Endothelial cell of hepatic sinusoid (primary cell): ENCODE results near the gene HES6.

Experiments
- in situ Hi-C: cut with HindIII; loops from 2 replicates; pipeline ENCODE4 v1.10.0; 2017; ENCODE audit warnings: low sequenced_read_pairs

The HES6 gene

GRCh38 chr2:238255151-238255551, 15.3 kb upstream of the HES6 start:
- in situ Hi-C loops, result no loop called here

- in situ Hi-C loops, result no loop called here
Observed at GRCh38 chr2:238254095-238254723, 14.4 kb upstream of the HES6 start.

- in situ Hi-C loops, result no loop called here
Observed at GRCh38 chr2:238252766-238253630, 13.2 kb upstream of the HES6 start.

- in situ Hi-C loops, result no loop called here
Observed at GRCh38 chr2:238251986-238252385, 12.1 kb upstream of the HES6 start.

GRCh38 chr2:238251331-238251730, 11.5 kb upstream of the HES6 start:
- in situ Hi-C loops, result no loop called here

- in situ Hi-C loops, result no loop called here
Observed at GRCh38 chr2:238250896-238251295, 11.1 kb upstream of the HES6 start.

GRCh38 chr2:238247841-238248453, 8.1 kb upstream of the HES6 start:
- in situ Hi-C loops, result no loop called here

GRCh38 chr2:238247002-238247822, 7.4 kb upstream of the HES6 start:
- in situ Hi-C loops, result no loop called here

- in situ Hi-C loops, result no loop called here
Observed at GRCh38 chr2:238244151-238244550, 4.3 kb upstream of the HES6 start.

GRCh38 chr2:238243496-238244076, 3.7 kb upstream of the HES6 start:
- in situ Hi-C loops, result no loop called here

GRCh38 chr2:238242731-238243495, 3.1 kb upstream of the HES6 start:
- in situ Hi-C loops, result no loop called here

- in situ Hi-C loops, result no loop called here
Observed at GRCh38 chr2:238241970-238242369, 2.1 kb upstream of the HES6 start.

- in situ Hi-C loops, result no loop called here
Observed at GRCh38 chr2:238240757-238241711, 1.2 kb upstream of the HES6 start.

GRCh38 chr2:238239543-238239862, 335 bp downstream of the HES6 start:
- in situ Hi-C loops, result no loop called here

- in situ Hi-C loops, result no loop called here
Observed at GRCh38 chr2:238238766-238239542, 884 bp downstream of the HES6 start.

GRCh38 chr2:238238311-238238765, 1.5 kb downstream of the HES6 start:
- in situ Hi-C loops, result no loop called here

GRCh38 chr2:238237431-238238135, 2.3 kb downstream of the HES6 start:
- in situ Hi-C loops, result no loop called here

- in situ Hi-C loops, result no loop called here
Observed at GRCh38 chr2:238236571-238236970, 3.3 kb downstream of the HES6 start.
